Coronary artery (tissue), 2 donors: ENCODE results near the gene OR10A6.

Source experiments
- DNase-seq: peaks from one replicate; pipeline ENCODE4 v3.0.0-alpha.2; 2017; ENCODE audit warnings: low spot score
- H3K27ac ChIP-seq, 2 donors: fragments of 200-600 bp; sonication (generic); one replicate each; pipeline ENCODE4 v1.5.1; 2016 to 2019
- H3K4me3 ChIP-seq: fragments of 200-600 bp; sonication (generic); 2 replicates; pipeline ENCODE4 v1.5.1; 2016; ENCODE audit warnings: mild to moderate bottlenecking, moderate library complexity
- TF ChIP-seq, protein P1 (sequence below): fragments of 200-600 bp; sonication (generic); IDR thresholded peaks from one replicate; pipeline ENCODE4 v1.5.1; 2019; ENCODE audit warnings: antibody characterized with exemption

OR10A6 gene

GRCh38 chr11:7905549-7905948, 25.5 kb downstream of the OR10A6 start:
- TF ChIP-seq, protein P1, sequence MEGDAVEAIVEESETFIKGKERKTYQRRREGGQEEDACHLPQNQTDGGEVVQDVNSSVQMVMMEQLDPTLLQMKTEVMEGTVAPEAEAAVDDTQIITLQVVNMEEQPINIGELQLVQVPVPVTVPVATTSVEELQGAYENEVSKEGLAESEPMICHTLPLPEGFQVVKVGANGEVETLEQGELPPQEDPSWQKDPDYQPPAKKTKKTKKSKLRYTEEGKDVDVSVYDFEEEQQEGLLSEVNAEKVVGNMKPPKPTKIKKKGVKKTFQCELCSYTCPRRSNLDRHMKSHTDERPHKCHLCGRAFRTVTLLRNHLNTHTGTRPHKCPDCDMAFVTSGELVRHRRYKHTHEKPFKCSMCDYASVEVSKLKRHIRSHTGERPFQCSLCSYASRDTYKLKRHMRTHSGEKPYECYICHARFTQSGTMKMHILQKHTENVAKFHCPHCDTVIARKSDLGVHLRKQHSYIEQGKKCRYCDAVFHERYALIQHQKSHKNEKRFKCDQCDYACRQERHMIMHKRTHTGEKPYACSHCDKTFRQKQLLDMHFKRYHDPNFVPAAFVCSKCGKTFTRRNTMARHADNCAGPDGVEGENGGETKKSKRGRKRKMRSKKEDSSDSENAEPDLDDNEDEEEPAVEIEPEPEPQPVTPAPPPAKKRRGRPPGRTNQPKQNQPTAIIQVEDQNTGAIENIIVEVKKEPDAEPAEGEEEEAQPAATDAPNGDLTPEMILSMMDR: no peak
- H3K27ac ChIP-seq: no peak overlapping the region
- DNase-seq: no peak
- no peak overlapping the region for H3K4me3 ChIP-seq

GRCh38 chr11:7904917-7905316, 26.2 kb downstream of the OR10A6 start:
- no peak overlapping the region for H3K4me3 ChIP-seq

DNA sequence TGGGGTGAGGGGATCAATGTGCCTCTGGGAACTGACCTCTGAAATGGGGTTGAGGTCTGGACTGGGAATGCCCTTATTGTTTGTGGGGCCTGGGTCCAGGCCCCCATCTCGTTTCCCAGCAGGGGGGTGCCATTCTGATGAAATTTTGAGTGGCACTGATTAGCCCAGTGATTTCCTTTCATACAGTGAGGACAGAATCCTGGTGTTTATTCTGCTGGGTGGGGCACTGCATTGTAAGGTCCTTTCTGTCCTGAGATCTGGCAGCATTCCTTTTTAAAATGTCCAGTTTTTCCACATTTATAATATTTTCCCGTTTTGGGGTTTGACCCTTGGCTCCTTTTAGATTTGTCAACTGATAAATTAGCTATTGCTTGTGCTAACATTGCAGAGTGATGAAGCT, 27.1 kb downstream of the OR10A6 start:
- no peak for DNase-seq
- no peak overlapping the region for H3K4me3 ChIP-seq
- no peak overlapping the region for H3K27ac ChIP-seq
- TF ChIP-seq, protein P1: no peak

More at GRCh38 chr11:7904917-7905316, 26.2 kb downstream of the OR10A6 start:
- TF ChIP-seq, protein P1: no peak
- no peak overlapping the region for H3K27ac ChIP-seq
- no peak for DNase-seq

DNA sequence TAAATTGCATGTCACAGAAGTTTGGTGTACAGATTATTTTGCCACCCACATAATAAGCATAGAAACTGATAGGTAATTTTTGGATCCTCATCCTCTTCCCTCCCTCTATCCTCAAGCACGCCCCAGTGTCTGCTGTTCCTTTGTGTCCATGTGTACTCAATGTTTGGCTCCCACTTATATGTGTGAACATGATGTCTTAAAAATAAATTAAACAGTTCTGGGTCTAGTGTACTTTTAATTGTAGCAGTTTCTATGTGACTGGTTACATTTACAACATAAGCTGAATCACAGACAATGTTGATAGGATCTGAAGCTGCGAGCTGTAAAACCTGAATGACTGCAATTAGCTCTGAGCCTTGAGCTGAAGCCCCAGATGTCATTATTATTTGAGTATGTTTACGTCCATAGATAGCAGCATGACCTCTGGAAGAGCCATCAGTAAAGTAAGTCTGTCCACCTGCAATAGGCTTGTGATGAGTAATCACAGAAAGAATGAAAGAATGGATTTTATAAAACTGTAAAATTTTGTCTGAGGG, 29.7 kb downstream of the OR10A6 start:
- TF ChIP-seq, protein P1: no peak
- DNase-seq: no peak
- Histone ChIP-seq H3K27ac (no peak overlapping the region), H3K4me3 (no peak overlapping the region)

DNA sequence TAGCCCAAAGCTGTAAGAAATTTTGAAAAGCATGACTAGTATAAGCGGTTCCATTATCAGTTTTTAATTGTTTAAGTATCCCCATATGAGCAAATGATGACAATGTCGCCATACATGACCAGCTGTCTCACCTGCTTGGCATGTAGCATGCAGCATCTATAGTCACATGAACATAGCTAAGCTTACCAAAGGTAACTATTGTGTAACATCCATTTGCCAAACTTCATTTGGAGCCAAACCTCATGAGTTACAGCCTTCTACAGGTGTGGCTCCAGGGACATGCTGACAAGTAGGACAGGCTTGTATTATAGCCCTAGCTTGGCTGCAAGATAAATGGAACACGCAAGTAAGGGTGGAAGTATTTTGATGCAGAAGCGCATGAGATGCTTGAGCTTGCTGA, 30.4 kb downstream of the OR10A6 start:
- no peak overlapping the region for H3K4me3 ChIP-seq
- H3K27ac ChIP-seq: no peak overlapping the region
- TF ChIP-seq, protein P1: no peak
- no peak for DNase-seq

DNA sequence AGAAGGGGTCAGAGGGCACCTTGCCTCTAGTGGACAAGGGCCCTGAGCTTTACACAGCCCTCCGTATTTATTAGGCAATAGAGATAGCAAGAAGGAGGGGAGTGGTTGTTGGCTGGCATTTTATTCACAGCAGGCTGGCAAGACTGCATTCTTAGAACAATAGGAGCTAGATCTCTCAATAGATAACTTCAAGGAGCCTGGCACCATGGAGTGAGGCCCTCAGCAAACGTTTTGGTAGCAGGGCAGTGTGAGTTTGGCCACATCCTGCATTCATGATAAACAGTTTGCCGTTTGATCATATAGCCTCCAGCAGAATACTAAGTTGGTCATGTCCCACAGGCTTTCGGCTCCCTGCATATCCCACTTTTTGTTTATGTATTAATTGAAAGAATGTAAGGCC, 31.6 kb downstream of the OR10A6 start:
- DNase-seq: no peak
- no peak overlapping the region for H3K4me3 ChIP-seq
- H3K27ac ChIP-seq: no peak overlapping the region
- TF ChIP-seq, protein P1: no peak

- Histone ChIP-seq H3K4me3 (no peak overlapping the region), H3K27ac (no peak overlapping the region)
- TF ChIP-seq, protein P1: no peak
- DNase-seq: no peak
Measured at GRCh38 chr11:7898666-7899283, 32.3 kb downstream of the OR10A6 start.
